ENCODE data around the gene JAK1.

- TF ChIP-seq CTCF (IDR thresholded peaks at IDR 0.05) (no peak), POLR2A (IDR thresholded peaks at IDR 0.05) (no peak)
Measured at GRCh38 chr1:64959986-64960385, 6.4 kb downstream of the JAK1 start.
